ENCODE results near the gene POLR3GL.

POLR3GL gene

GRCh38 chr1:145977016-145977415 is 12.5 kb downstream of the POLR3GL start:
- no peak for DNase-seq

DNA sequence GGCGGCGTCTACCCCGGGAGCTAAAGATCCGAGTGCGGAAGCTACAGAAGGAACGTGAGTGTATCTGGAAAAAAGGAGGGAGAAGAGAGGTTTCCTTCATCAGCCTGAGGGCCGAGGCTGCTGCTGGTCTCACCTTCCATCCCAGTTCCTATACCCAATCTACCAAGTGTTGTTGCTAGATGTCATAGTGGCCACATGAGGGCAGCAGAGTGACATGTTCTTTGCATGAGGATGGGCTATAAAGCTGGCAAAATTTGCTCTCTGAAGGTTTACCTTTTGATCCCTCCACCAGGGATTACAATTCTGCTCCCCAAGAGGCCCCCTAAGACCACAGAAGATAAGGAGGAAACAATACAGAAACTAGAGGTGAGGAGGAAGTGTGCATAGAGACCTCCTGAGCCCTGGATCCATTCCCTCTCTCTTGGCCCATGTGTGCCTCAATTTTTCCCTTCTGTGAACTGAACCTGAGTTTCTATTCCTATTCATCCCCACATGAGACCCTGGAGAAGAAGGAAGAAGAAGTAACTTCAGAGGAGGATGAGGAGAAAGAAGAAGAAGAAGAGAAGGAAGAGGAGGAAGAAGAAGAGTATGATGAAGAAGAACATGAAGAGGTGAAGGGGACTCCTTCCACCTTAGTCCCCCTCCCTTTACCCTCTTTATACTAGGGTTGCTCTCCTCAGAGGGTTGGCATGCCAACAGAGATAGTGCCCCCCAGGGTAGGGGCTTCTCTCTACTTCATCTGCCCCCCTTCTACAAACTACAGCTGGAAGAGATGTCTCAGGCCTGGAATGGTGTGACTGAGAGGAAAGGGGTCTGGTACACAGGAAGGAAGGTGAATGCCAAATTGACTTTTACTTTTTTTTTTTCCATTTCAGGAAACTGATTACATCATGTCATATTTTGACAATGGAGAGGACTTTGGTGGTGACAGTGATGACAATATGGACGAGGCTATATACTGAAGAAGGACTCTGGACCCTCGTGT is 13.3 kb downstream of the POLR3GL start:
- peak; percentile 69 for DNase-seq

GRCh38 chr1:145978471-145978853 is 14.0 kb downstream of the POLR3GL start:
- DNase-seq, result no peak

- peak; percentile 78 for DNase-seq
Measured at GRCh38 chr1:145978854-145979745, 14.6 kb downstream of the POLR3GL start.

DNA sequence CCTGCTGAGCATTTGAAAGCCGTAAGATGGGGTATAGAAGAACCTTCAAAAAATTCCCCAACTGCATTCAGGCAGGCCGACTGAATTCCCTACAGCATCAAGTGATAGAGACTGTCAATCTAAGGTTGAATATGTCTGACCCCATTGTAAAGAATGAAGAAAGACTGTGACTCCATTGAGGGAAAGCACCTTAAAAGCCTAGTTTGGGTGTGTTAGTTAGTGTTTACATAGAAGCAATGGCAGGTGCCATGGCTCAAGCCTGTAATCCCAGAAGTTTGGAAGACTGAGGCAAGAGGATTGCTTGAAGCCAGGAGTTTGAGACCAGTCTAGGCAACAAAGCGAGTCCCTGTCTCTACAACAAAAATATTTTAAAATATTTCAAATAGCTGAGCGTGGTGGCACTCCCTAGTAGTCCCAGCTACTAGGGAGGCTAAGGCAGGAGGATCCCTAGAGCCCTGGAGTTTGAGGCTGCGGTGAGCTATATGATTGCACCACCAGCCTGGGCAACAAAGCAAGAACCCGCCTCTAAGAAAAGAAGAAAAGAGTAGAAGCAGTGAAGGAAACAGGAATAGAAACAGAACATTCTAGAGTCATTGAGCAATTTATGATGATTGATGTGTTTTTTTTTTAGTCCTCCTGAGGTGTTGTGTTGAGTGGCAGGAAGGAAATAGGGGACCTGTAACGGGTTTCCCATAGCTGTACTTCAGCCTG is 15.4 kb downstream of the POLR3GL start:
- DNase-seq, result peak; percentile 62

DNA sequence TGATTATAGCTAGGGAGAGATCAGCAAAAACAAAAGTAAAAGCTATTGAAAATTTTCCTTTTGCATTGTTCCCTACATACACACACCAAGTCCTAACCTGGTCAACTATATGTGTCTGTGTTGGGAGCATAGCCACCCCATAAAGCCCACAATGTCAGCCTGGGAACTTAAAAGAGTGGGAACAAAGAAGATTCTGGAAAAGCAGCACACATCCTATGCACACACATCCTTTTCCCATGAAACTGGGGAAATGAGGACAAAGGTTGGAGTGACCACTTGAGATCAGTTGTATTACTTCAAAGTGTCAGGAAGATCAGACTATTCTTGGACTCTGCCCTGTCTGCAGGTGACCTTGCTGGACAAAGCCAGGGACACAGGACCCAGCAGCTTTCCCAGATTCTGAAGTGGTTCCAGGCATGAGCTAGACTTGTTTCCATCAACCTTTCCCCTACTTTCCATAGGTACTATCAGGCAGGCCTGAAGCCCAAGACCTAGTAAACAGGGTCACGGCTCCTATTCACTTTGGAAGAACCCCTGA is 16.0 kb downstream of the POLR3GL start:
- no peak for DNase-seq

- no peak for DNase-seq
Measured at GRCh38 chr1:145982010-145982723, 17.7 kb downstream of the POLR3GL start.

GRCh38 chr1:145983206-145983675 is 18.8 kb downstream of the POLR3GL start:
- no peak for DNase-seq

- DNase-seq, result peak; percentile 55
Measured at GRCh38 chr1:145983960-145984830, 19.7 kb downstream of the POLR3GL start.

GRCh38 chr1:145985129-145985501 is 20.6 kb downstream of the POLR3GL start:
- no peak for DNase-seq

GRCh38 chr1:145985502-145986439 is 21.3 kb downstream of the POLR3GL start:
- DNase-seq, result no peak

GRCh38 chr1:145986551-145986950 is 22.1 kb downstream of the POLR3GL start:
- DNase-seq, result no peak

GRCh38 chr1:145987926-145988325 is 23.4 kb downstream of the POLR3GL start:
- DNase-seq, result no peak

- peak; percentile 50 for DNase-seq
Measured at GRCh38 chr1:145988773-145989172, 24.3 kb downstream of the POLR3GL start.

- no peak for DNase-seq
Measured at GRCh38 chr1:145990249-145990855, 25.9 kb downstream of the POLR3GL start.

DNA sequence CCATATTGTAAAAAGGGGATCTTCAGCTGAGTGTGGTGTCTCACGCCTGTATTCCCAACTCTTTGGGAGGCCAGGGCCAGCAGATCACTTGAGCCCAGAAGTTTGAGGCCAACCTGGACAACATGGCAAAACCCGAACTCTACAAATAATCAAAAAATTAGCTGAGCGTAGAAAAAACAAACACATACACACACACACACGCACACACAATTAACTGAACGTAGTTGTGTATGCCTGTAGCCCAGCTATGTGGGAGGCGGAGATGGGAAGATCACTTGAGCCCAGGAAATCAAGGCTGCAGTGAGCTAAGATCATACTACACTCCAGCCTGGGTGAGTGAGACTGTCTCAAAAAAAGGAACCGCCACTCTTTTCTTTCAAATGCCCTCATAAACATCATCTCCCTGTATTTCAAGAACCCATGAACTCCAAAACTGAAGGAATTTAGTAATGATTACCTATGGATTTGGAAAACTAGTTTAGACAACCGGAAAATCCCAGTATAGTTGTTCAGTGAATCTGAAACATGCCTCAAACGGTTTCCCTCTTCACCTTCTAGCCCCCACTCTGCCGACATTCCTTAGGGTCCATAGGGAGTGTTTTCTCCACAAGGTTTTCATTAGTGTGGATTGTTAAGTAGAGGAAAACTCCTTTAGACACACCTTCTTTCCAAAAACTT is 27.4 kb downstream of the POLR3GL start:
- DNase-seq, result no peak

DNA sequence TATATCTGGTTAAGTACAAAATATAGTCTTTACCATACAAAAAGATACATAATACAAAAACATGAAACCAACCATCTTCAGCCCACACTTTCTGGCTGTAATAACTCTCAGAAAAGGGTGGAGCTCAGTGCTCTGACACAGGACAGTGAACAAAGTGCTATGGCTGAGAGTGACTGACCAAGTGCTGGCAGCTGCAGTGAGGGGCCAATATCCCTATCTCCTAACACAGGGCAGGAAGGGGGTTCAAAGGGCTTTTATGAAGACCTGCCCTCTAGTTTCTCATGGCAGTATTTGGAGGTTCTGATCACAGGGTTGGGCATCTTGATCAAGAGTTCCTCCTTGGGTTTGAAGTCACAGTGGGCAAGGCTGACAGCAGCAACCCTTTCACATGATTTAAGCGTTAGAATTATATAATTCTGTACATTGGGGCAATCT is 28.0 kb downstream of the POLR3GL start:
- DNase-seq, result no peak

- no peak for DNase-seq
Measured at GRCh38 chr1:145992958-145993617, 28.6 kb downstream of the POLR3GL start.

Data from central memory CD4-positive, alpha-beta T cell (primary cell).